NCI-H2196 (cell line): ENCODE results near the gene EVX1.

ENCODE experiments used
- DNase-seq: peaks from one replicate; lab custom pipeline; 2025; ENCODE audit not compliant: unreplicated experiment; lab: John Stamatoyannopoulos, UW

EVX1 gene

DNA sequence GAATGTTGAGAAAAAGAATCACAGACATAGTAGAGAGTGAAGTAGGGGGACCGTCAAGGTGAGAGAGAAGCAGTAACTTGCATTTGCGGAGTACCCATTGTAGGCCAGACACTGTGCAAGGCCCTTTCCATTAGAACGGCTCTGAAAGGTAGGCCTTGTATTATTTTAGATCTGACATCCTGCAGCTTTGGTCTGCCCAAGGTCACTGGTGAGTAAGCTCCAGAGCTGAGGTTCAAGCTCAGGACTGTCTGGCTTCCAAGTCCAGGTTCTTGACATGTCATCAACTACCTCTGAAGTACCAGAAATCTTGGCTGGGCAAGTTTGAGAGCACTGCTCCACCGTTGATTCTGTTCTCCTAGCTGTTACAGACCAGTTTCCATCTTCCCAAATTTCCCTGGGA, 13.2 kb upstream of the EVX1 start:
- no peak for DNase-seq

DNA sequence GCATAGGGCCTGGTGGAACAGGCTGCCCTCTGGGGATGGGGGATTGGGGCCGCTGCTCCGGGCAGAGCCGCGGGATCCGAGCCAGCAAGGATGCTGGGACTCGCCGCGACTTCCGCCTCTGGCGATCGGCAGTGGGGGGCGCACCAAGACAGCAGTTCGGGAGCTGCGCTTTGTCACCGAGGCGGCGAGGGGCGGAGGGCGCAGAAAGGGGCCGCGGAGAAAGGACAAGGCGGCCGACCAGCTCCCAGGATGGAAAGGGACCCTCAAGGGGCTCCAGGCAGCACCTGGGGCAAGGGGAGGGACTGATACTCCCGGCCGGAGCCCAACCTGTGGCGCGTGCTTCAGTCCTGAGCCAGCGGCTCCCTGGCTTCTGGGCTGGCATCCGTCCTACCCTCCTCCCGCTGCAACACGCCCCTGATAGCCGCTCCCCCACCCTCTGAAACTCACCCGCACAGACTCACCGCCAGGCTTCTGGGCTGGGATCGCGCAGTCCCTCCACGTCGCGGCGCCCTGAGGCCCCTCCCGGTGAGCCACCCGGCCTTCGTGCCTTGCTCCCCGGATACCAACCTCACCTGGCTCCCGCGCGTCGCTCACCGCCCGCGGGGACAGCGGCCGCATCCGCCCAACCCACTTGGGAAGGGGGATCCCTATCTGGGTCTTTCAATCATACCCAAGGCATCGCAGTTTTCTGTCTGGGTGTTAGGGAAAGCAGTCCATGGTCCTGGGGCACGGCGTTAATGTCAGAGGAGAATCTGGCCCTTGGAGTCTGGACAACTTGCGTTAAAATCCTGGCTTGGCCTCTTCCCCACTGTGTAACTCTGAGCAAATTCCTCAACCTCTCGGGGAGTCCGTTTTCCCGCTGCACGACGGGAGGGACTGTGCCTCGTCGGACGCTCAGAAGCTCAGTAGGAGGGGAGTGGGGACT, 7.0 kb upstream of the EVX1 start:
- peak; percentile 36 for DNase-seq

DNA sequence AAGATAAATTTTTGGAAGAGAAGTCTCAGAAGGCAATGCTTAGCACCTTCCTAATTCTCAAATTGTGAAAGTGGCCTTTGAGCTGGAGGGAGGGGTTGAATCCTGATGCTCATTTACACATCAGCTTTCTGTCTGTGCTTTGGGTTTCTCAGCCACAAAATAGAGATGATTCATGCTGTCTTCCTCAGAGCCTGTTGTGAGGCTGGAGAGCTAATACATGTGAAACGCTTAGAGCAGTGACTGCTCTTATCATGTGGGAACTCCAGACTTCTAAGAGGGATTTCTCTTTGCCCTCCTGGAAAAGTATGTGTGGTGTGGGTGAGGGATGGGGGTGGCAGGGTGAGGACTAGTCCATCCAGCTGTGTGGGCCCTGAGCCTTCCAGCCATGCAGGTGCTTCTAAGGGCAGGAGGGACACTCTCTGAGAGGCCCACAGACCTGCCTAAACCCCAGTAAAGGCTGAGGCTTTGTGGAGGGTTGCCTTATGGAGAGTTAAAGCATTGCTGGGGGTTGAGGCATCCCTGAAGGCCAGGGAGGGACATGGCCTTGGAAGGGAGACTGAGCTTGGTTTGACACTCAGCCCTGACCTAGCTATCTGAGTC, 4.8 kb upstream of the EVX1 start:
- DNase-seq = no peak

DNA sequence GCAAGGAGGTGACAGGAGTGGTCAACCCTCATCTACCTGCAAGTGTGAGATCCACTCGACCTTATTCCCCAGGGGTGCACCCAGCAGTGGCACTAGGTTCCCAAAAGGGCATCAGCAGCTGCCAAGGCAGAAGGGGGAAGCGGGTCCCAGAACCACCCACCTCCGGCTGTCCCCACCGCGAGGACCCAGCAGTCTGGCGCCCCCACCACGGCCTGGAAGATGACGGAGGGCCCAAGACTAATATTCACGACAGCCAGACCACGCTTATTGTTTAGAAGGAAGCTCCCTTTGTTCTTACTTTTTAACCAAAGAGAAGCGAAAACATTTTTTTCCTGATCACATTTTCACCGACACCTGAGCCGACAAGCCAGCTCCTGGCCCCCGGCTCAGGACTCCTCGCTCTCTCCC, 3.6 kb upstream of the EVX1 start:
- DNase-seq = no peak

DNA sequence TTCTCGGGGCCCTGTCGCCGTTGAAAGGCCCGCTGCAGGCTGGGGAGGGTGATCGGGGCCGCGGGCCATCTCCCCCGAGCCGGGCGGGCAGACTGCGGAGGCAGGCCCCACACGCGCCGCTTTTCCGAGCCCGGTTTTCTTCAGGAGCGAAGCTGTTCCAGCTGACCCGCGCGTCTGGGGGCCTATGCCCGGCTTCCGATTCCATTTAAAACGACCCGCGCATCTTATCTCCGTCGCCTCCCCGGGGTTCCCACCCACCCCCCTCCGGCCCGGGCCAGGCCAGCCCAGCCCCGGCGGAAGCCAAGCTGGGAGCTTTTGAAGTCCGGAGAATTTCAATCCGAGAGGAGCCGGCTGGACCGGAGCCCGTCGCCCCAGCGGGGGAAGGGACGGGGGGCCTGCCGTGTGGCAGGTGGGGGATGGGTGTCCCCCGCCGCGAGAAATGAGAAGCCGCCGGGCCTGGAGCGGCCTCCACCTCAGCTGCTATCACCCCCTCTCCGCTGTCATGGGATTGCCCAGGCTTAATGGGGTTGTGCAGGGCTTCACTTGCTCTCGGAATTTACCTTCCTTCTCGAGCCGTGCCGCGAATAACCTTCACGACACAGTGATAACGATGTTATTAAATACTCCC, 3.1 kb upstream of the EVX1 start:
- no peak for DNase-seq

DNA sequence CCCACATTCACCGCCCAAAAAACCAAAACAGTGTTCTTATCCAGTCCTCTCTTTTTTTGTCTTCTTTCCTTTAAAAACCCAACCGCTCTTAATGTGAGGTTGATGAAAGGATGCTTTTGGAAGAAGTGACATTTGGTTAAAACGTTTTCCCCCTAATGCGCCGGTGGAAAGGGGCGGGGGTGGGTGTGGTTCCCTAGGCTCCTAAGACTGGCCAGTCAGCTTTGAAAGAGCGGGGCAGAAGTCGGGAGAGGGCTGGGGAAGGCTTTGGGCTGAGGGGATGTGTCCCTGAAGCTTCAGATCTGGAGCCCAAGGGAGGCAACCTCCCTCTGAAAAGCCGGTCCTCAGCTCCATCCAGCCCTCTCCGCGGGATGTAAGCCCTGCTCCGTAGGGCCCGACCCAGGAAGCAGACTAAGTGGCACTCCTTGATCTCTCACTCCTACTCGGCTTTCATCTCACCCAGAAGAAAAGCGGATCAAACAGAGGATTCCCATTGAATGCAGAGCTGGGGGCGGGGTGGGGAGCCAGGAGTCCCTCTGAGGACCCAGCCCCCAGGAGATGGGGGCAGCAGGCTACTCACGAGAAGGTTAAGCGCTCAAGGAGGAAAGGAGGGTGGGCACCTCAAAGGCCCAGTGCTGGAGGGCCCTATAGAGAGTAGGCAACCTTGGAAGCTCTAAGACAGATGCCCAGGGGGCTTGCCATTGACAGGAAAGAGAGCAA, 2.4 kb upstream of the EVX1 start:
- DNase-seq = no peak

DNA sequence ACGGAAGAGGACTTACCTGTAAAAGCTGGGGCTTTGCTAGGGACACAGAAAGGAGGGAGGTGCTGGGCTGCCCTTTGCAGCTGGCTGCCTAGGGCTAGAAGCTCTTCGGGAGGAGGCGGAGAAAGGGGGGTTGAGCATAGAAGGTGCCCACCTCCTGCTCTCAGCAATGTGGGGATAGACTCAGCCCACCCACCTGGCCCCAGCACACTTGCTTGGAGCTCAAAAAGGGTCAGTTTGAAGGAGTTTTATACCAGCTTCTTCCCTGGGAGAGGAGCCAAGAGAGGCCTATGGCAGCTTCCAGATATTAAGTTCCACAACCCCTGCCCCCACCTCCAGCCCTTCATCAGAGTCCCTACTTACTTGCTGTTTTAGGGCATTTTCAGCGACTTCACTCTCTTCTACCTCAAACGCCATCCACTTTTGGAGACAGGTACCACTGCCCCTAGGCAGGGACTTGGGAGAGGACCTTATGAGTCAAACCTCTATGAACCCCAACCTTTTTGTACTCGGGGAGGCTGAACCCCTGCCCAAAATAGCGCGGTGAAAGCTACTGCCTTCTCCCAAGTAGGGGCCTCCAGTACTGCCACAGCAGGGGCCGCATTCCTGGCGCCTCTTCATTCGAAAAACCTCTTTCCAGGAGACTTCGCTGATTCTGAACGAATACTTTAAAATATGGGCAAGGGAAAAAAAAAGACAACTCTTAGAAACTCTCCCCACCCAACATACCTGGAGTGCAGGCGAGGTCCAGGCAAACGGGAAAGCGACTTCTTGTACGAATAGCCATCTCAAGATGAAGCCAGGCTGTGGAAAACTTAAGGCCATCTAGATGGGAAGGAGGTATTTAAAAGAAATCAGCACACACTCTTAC, 1.2 kb upstream of the EVX1 start:
- no peak for DNase-seq

DNA sequence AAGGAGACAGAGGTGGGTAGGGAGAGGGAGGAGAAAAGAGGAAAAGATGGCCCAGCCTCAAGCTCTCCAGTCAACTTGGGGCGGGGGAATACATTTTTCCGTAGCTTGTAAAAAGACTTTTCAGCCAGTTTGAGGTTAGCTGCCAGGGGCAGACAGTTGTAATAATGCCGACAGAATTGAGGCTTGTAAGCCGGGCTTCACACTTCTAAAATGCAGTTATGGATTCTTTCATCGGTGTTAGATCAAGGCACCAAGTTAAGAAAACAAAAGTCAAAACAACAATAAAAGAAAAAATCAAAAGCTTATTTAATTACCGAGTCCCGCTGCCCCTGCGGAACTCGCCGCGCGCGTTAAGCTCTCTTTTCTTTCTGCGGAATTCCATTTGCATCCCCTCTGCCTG, 448 bp upstream of the EVX1 start:
- no peak for DNase-seq

DNA sequence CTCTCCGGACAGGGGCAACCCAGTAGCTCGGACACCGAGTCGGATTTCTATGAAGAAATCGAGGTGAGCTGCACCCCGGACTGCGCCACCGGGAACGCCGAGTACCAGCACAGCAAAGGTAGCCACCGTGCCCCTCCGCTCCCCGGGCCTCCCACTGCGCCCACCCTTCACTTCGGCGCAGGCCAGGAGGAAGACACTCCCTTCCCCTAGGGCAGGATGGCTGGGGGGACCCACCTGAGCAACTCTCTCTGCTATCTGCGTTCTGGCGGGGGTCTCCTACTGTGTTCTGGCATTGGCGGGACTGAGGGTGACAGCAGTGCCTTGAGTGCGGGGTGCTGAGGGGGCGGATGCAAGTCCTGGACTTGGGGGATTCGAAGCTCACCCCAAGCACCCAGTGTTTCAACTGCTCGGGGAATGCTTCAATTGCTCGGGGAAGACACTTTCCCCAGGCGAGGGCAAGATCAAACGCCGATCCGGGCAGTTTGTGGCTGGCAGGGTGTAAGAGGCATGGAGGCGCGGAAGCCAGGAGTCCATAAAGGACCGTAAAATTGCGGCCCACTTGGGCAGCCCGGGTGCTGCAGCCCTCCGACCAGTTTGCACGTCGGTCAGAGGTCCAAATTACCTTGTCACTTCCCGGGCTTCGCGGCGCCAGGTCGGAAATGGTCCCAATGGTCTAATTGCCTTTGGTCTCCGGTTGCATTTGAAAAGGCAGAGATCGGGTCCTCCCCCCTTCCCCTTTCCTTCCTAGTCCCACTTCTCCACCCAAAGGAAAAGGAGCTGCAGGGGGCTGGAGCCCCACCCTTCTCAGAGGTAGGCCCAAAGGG, 950 bp downstream of the EVX1 start:
- DNase-seq = no peak

DNA sequence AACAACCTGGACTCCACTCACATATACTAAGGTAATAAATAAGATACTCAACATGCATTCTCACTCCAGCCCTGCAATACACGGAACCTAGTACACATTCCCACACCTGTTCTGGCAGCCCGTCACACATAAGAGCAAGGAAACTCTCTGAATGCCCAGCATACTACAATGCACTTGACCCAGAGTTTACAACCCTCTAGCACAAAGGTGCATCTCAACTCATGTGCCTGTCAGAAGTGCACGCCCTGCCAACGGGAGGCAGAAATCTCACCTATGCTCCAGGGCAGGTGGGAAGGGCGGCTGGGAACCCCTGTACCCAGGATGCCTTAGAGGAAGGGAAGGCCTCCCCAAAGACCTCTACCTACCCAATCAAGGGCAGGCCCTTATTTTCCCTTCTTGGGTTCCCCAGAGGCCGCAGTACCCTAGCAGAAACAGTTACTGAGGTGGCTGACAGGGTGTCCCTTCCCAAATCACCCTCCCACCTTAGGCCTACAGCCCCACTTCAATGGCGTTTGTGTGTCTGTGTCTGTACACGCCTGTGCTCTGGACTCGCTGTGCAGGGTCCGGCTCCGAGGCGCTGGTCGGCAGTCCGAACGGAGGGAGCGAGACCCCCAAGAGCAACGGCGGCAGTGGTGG, 2.0 kb downstream of the EVX1 start:
- DNase-seq = no peak

DNA sequence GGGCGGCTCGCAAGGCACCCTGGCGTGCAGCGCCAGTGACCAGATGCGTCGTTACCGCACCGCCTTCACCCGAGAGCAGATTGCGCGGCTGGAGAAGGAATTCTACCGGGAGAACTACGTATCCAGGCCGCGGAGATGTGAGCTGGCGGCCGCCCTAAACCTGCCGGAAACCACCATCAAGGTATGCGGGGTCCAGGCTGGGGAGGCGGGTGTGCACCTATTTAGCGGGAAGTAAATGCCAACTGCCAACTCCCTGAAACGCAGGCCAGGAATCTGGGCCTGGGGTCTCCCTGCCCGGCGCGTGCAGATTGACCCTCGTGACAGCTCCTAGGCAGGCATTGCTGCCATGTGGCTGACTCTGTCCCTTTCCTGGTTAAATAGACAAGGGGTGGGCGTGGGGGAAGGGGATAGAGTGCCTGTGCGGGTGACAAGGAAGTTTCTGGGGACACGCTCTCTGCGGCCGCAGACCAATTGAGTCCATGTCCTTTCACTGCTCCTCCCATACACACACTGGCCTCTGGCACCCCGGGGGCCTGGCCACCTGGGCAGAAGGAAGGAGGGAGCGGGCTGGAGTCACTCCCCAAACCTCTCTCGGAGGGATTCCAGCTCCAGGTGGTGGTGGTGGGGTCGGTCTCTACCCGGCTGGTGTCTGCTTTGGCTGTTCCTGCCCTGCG, 2.7 kb downstream of the EVX1 start:
- no peak for DNase-seq

DNA sequence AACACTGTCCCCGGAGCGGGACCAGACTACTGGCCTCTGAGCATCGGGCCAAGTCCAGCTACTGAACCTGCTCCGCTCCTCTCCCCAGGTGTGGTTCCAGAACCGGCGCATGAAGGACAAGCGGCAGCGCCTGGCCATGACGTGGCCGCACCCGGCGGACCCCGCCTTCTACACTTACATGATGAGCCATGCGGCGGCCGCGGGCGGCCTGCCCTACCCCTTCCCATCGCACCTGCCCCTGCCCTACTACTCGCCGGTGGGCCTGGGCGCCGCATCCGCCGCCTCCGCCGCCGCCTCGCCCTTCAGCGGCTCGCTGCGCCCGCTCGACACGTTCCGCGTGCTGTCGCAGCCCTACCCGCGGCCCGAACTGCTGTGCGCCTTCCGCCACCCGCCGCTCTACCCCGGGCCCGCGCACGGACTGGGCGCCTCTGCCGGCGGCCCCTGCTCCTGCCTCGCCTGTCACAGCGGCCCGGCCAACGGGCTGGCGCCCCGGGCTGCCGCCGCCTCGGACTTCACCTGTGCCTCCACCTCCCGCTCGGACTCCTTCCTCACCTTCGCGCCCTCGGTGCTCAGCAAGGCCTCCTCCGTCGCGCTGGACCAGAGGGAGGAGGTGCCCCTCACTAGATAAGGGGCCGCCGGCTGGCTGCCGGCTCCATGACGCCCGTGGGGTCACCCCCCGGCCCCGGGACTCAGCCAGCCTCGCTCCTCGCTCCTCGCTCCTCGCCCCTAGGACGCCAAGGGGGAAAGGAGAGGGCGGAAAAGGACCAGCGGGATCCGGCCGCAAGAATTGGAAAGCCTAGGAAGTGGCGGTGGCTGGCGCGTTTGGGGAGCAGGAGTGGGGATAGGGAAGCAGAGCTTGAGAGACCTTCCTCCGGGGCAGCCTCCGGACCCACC, 3.4 kb downstream of the EVX1 start:
- DNase-seq = no peak

DNA sequence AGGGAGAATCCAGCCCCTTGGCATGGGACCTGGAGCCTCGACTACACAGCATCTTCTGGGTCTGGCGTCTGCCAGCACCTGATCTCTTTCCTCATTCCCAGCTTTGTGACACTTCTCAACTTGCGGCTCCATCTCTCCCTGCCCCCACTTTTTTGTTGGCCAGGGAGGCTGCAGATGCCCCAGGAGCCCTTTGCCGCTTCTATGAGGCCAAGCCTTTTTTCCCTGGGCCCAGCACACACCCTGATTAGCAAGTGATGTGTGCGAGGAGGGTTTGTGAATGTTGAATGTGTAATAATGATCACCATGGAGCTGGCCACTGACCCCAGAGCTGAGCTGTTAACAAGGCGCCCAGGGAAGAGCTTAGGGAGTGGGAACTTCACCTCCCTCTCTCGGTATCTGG, 4.4 kb downstream of the EVX1 start:
- no peak for DNase-seq

DNA sequence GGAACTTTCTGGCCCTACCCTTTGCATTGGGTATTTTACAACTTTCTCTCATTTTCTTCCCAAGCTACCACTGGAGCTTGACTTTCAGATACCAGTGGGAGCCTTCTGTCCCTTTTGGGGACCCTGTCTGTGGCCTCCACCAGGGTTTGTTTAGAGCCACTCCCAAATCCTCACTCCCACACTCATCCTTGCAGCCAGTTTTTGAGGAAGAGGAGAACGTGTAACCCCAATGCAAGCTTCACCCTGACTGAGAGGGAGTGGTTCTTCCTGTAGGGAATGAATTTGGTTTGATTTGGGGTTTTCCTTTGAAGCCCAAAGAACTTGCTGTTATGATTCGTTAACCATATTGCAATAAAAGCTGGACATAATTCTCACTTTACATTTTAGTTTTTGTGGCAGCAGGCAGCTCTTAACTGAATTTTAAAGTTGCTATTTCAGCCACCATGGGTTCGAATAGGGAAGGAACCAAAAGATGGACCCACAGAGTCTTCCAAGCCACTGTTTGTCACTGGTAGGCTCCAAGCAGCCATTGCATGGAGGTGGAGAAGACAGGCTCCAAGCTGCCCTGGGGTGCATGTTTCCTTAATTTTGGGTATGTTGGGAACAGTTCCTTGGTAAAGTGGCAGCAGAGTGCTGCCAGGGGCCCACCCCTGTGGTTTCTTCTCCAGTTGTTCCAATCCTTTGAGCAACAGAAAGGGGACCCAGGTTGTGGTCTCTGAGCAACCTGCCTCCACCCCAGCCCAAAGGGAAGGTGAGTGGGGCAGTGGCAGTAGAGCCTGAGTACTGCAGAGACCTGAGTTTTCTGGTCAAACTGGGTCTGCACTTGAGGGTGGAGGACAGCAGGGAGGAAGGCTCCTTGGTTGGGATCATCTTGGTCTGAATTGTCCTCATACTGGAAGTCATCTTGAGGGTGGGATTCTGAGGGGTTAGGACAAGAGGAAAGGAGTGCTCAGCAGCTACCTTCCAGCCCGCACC, 5.1 kb downstream of the EVX1 start:
- no peak for DNase-seq

DNA sequence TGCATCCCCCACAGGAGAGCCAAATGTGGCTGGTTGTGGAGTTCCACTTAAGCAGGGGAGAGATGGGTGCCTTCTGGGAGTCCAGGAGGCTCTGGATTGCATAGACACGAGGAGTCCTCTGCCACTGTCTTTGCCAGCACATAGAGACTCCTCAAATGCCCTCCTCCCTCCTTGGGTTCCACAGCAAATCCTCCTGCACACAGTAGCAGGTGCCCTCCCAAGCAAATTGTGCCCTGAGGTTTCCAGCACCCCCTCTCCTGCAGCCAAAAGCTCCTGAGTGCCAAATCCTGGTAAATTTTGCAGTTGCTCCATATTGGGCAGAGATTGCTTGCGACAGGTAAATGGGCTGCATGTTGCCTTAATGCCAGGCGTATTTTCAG, 5.8 kb downstream of the EVX1 start:
- no peak for DNase-seq

DNA sequence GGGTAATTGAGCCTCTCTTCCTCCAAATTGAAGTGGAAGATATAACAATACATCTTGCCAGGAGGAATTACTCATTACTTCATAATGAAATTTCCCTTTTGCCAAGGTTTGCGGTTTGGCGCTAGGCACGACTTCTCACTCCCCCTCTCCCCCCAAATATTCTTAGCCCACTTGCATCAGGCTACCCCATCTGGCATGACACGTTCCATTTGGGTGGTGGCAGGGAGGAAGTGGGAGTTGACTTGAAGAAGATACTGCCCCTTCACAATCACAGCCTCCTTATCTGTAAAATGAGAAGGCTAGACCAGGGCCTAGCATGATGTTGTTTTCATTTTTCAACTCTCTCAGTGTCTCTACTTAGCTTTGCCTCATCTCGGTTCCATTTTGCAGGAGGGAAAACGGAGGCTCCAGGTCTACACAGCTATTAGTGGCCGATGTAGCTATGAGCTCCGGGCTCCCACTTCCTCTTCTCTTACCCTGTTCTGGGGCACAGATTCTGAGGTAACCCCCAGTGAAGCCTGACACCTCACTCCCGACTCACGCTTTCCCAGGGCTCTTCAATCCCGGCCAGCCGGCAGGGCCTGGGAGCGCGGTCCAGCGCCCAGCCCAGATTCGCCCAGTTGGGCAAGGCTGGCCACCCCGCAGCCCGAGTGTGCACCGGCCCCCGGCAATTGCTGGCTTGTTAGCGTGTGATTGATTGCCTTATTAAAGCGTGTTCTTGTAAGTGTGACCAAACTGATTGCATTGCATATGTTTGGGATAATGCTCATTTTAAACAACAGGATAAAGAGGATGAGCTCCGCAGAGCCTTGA, 6.5 kb downstream of the EVX1 start:
- DNase-seq = no peak
